Activated CD8-positive, alpha-beta T cell treated with anti-CD3 and anti-CD28 coated beads for 36 hours (primary cell): ENCODE data around the gene TNFRSF11A. TPM values are rescaled to one million over a fixed set of nuclear protein-coding genes. Genes with fewer than 3 reads are reported as not detected.

Experiments used
- ATAC-seq: fragments of 200-7000 bp; cut with Tn5 transposase; one replicate; pipeline ENCODE4 v1.10.0; 2021; ENCODE audit warnings: mild to moderate bottlenecking, moderate library complexity
- CTCF ChIA-PET: fragments of 350-600 bp; sonication (Branson Sonifier 250); formaldehyde crosslinking; loops from one replicate; lab custom pipeline; 2021; ENCODE audit warnings: antibody characterized with exemption; lab: Charles Lee
- POLR2A ChIA-PET: fragments of 350-600 bp; sonication (Branson Sonifier 250); formaldehyde crosslinking; loops from one replicate; lab custom pipeline; 2021; ENCODE audit warnings: antibody characterized with exemption; lab: Charles Lee
- DNase-seq: peaks from one replicate; pipeline ENCODE4 v3.0.0-alpha.2; 2020
- H3K27ac Mint-ChIP-seq: one replicate; pipeline ENCODE4 v1.8.0; 2021; ENCODE audit warnings: mild to moderate bottlenecking, mixed read lengths
- H3K27me3 Mint-ChIP-seq: one replicate; pipeline ENCODE4 v1.8.0; 2021; ENCODE audit warnings: mixed read lengths
- H3K36me3 Mint-ChIP-seq: one replicate; pipeline ENCODE4 v1.8.0; 2021; ENCODE audit warnings: low read depth, mixed read lengths
- H3K4me1 Mint-ChIP-seq: one replicate; pipeline ENCODE4 v1.8.0; 2021; ENCODE audit warnings: low read depth, mixed read lengths
- H3K4me3 Mint-ChIP-seq: one replicate; pipeline ENCODE4 v1.8.0; 2021; ENCODE audit warnings: mild to moderate bottlenecking, moderate library complexity, mixed read lengths
- H3K9me3 Mint-ChIP-seq: one replicate; pipeline ENCODE4 v1.8.0; 2021; ENCODE audit warnings: mixed read lengths
- intact Hi-C: fragments of 100-400 bp; cut with micrococcal nuclease; formaldehyde crosslinking; loops from one replicate; pipeline ENCODE4 v1.10.0; 2022
- total RNA-seq, 2 experiments: library from RNA; stranded (reverse); gene quantifications; one replicate each; pipeline ENCODE4 v1.2.3, GENCODE V29; 2021
- TF ChIP-seq, protein P1 (sequence below): fragments of 200-600 bp; IDR thresholded peaks from one replicate; pipeline ENCODE4 v1.8.0; 2022; ENCODE audit warnings: antibody characterized with exemption, mild to moderate bottlenecking

TNFRSF11A gene
- total RNA-seq, 2 experiments from 2014 or later, result 7.3 to 8.0 TPM

DNA sequence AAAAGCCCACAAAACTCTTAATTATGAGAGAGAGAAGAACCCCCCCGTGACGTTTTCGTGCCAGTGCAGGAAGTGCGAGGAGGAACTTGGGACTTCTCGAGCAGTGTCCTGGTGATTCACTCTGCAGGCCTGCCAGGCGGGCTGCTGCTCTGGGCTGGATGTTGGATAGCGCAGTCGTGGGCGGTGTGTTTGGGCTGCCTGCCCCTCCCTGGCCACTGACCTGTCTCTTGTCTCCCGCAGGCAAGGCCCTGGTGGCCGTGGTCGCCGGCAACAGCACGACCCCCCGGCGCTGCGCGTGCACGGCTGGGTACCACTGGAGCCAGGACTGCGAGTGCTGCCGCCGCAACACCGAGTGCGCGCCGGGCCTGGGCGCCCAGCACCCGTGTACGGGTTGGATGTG is 29.0 kb downstream of the TNFRSF11A start:
- no peak for ATAC-seq
- Mint-ChIP-seq H3K4me1 (no peaks in the 10 kb centered on the region), H3K27ac (no peak overlapping the region), H3K36me3 (no peaks in the 10 kb centered on the region), H3K9me3 (no peaks in the 10 kb centered on the region), H3K27me3 (no peaks in the 10 kb centered on the region), H3K4me3 (no peak overlapping the region)
- CTCF ChIA-PET, result interaction anchor here (2.1 kb wide), 1 partner anchor 14 kb away, joined by 4 read pairs; no protein-coding TSS in a partner anchor
- POLR2A ChIA-PET, result no interaction called here
- DNase-seq, result no peak
- TF ChIP-seq, protein P1, sequence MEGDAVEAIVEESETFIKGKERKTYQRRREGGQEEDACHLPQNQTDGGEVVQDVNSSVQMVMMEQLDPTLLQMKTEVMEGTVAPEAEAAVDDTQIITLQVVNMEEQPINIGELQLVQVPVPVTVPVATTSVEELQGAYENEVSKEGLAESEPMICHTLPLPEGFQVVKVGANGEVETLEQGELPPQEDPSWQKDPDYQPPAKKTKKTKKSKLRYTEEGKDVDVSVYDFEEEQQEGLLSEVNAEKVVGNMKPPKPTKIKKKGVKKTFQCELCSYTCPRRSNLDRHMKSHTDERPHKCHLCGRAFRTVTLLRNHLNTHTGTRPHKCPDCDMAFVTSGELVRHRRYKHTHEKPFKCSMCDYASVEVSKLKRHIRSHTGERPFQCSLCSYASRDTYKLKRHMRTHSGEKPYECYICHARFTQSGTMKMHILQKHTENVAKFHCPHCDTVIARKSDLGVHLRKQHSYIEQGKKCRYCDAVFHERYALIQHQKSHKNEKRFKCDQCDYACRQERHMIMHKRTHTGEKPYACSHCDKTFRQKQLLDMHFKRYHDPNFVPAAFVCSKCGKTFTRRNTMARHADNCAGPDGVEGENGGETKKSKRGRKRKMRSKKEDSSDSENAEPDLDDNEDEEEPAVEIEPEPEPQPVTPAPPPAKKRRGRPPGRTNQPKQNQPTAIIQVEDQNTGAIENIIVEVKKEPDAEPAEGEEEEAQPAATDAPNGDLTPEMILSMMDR, result no peak
- intact Hi-C loops, result no loop called here

DNA sequence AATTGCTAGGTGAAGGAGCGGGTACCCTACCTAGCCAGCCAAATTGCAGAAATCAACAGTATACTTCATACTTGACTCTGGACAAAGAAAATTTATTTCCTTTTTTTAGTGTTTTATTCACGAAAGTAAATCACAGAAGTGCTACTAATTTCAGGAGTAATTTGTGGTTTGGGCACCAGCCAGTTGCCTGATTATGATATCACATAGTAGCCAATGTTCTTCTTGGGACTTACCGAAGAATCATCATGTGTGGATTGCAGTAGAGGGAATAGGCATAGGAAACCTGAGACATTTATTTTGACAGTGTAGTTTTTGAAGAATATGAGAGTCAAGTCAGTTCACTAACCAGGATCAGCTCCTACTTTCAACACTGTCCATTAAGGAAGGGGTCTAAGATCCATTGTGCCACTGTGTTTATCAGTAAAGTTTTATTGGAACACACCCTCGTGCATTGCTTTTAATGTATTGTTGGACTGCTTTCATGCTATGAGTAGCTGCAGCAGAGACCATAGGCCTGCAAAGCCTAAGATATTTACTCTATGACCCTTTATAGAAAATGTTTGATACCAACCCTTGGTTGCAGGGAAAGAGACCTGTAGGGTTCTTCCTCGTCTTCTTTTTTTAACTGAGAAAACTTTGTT is 32.1 kb downstream of the TNFRSF11A start:
- H3K4me3 Mint-ChIP-seq, result no peak overlapping the region
- intact Hi-C loops, result no loop called here
- ChIA-PET POLR2A (interaction anchor here (0.6 kb wide), 1 partner anchor 229 kb away, joined by 3 read pairs; no protein-coding TSS in a partner anchor), CTCF (interaction anchor here (1.1 kb wide), 1 partner anchor 68 kb away, joined by 3 read pairs; no protein-coding TSS in a partner anchor)
- no peaks in the 10 kb centered on the region for H3K9me3 Mint-ChIP-seq
- peak; percentile 12 for DNase-seq
- H3K36me3 Mint-ChIP-seq, result no peaks in the 10 kb centered on the region
- TF ChIP-seq, protein P1, result no peak
- no peaks in the 10 kb centered on the region for H3K4me1 Mint-ChIP-seq
- no peaks in the 10 kb centered on the region for H3K27me3 Mint-ChIP-seq
- ATAC-seq, result no peak
- no peak overlapping the region for H3K27ac Mint-ChIP-seq

DNA sequence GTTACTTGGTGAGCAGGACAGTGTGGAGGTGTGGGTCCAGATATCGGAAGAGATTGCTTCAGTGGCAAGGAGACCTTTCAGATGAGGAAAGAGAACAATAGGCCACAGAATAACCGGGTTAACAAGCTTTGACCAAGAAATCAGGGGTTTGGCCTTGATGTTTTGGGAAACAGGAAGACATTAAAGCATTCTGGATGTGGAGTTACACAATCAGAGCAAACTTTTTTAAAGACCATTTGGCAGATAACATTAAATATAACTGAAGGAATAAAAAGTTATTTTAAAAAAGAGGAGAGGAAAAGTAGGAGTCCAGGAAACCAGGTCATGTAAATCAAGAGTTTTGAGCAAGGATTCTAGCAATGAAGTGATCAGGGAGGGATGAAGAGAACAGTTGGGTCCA is 35.7 kb downstream of the TNFRSF11A start:
- TF ChIP-seq, protein P1, result no peak
- ATAC-seq, result no peak
- no peaks in the 10 kb centered on the region for H3K36me3 Mint-ChIP-seq
- ChIA-PET POLR2A (no interaction called here), CTCF (interaction anchor here (1.4 kb wide), 1 partner anchor 65 kb away, joined by 4 read pairs; no protein-coding TSS in a partner anchor)
- H3K27me3 Mint-ChIP-seq, result peaks cover 1% of the 10 kb centered on the region
- no peak overlapping the region for H3K4me3 Mint-ChIP-seq
- no peak for DNase-seq
- no peaks in the 10 kb centered on the region for H3K9me3 Mint-ChIP-seq
- H3K4me1 Mint-ChIP-seq, result peaks cover 10% of the 10 kb centered on the region
- intact Hi-C loops, result no loop called here
- no peak overlapping the region for H3K27ac Mint-ChIP-seq

DNA sequence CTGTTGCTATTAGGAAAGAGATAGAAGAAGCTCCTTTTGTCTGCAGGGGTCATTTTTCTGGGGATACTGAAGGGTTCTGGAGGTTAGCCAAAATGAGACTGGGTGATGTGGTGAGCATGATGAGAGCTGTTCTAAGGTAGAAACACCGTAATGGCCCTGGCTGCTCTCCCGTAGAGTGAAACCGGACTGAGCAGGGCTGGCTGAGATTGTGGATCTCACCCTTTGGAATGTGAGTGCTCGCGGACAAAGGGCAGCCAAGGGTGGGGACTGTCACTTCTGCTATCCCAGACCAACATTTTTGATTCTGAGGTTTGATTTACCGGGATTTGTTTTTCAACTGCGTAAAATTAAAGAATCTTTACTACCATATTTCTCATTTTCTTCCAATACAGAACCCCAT is 36.2 kb downstream of the TNFRSF11A start:
- DNase-seq, result no peak
- no peaks in the 10 kb centered on the region for H3K36me3 Mint-ChIP-seq
- H3K4me3 Mint-ChIP-seq, result no peak overlapping the region
- peaks cover 1% of the 10 kb centered on the region for H3K27me3 Mint-ChIP-seq
- peaks cover 13% of the 10 kb centered on the region for H3K4me1 Mint-ChIP-seq
- no peak for ATAC-seq
- TF ChIP-seq, protein P1, result no peak
- intact Hi-C loops, result no loop called here
- no peak overlapping the region for H3K27ac Mint-ChIP-seq
- H3K9me3 Mint-ChIP-seq, result no peaks in the 10 kb centered on the region
- CTCF ChIA-PET, result no interaction called here
- POLR2A ChIA-PET, result no interaction called here

DNA sequence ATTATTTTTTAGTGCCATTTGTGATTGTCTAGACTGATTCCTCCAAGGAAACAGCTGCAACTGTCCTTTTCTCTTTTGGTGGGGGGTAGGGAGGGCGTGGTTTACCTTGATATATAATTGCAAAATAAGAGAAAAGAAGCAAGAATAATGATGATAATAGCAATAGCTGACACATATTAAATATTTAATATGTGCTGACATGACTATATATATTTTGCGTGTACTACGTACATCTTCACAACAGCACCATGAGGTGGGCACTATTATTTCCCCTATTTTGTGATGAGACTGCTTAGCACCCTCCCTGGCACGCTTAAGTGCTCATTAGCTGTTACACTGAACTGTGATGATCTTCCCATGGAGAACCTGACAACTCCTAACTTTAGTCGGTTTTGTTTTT is 39.4 kb downstream of the TNFRSF11A start:
- TF ChIP-seq, protein P1, result no peak
- Mint-ChIP-seq H3K4me1 (peaks cover 25% of the 10 kb centered on the region), H3K9me3 (no peaks in the 10 kb centered on the region), H3K36me3 (no peaks in the 10 kb centered on the region), H3K4me3 (no peak overlapping the region), H3K27me3 (peaks cover 1% of the 10 kb centered on the region), H3K27ac (peak overlapping the region; percentile 46)
- no peak for DNase-seq
- no peak for ATAC-seq
- ChIA-PET CTCF (interaction anchor here (1.7 to 2.7 kb wide), 2 partner anchors 58 to 61 kb away, joined by 4 to 9 read pairs; no protein-coding TSS in a partner anchor), POLR2A (no interaction called here)
- intact Hi-C loops, result no loop called here
